Activated CD4-positive, alpha-beta T cell treated with anti-CD3 and anti-CD28 coated beads, Interleukin-2, amount 10 ng/mL, durations not matched to agents 7 days and 5 days (primary cell): ENCODE results near the gene PSPN. TPM values are rescaled to one million over a fixed set of nuclear protein-coding genes. Genes with fewer than 3 reads are reported as not detected.

Experiments
- CTCF ChIA-PET: fragments of 350-600 bp; sonication (Branson Sonifier 250); formaldehyde crosslinking; loops from one replicate; lab custom pipeline; 2021; ENCODE audit warnings: antibody characterized with exemption; lab: Charles Lee
- POLR2A ChIA-PET: fragments of 350-600 bp; sonication (Branson Sonifier 250); formaldehyde crosslinking; loops from one replicate; lab custom pipeline; 2021; ENCODE audit warnings: antibody characterized with exemption; lab: Charles Lee
- DNase-seq: peaks from one replicate; pipeline ENCODE4 v3.0.0-alpha.2; 2020
- H3K27ac Mint-ChIP-seq: one replicate; pipeline ENCODE4 v1.8.0; 2021; ENCODE audit warnings: mild to moderate bottlenecking, moderate library complexity, mixed read lengths
- H3K27me3 Mint-ChIP-seq: one replicate; pipeline ENCODE4 v1.8.0; 2021; ENCODE audit warnings: mixed read lengths
- H3K36me3 Mint-ChIP-seq: one replicate; pipeline ENCODE4 v1.8.0; 2021; ENCODE audit warnings: low read depth, mixed read lengths
- H3K4me1 Mint-ChIP-seq: one replicate; pipeline ENCODE4 v1.8.0; 2021; ENCODE audit warnings: mixed read lengths
- H3K4me3 Mint-ChIP-seq: one replicate; pipeline ENCODE4 v1.8.0; 2021; ENCODE audit warnings: mild to moderate bottlenecking, moderate library complexity, mixed read lengths
- H3K9me3 Mint-ChIP-seq: one replicate; pipeline ENCODE4 v1.8.0; 2021; ENCODE audit warnings: mixed read lengths
- total RNA-seq, 2 experiments: library from RNA; stranded (reverse); gene quantifications; one replicate each; pipeline ENCODE4 v1.2.3, GENCODE V29; 2021

The PSPN gene
- total RNA-seq, 2 experiments from 2014 or later, result 2.4 TPM

DNA sequence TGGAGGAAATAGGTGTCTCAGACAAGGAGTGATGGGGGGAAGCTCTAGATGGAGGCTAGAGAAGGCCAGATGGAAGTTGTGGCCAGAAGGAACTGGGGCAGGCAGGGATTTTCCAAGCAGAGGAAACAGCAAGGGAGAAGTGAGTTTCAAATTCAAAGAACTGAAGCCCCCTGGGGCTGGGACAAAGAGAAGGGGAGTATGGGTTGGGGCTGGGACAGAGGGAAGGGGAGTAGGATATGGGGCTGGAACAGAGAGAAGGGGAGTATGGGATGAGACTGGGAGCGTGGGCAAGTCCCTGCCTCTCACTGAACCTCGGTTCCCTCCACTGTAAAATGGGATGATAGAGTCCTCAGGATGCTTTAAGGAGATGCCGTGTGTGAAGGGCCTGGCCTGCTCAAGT, 19.1 kb upstream of the PSPN start:
- no peak for DNase-seq
- ChIA-PET POLR2A (no interaction called here), CTCF (no interaction called here)
- Mint-ChIP-seq H3K27ac (no peak overlapping the region), H3K27me3 (no peaks in the 10 kb centered on the region), H3K4me1 (peaks cover 30% of the 10 kb centered on the region), H3K4me3 (peak overlapping the region; percentile 97), H3K9me3 (no peaks in the 10 kb centered on the region), H3K36me3 (peaks cover 11% of the 10 kb centered on the region)

DNA sequence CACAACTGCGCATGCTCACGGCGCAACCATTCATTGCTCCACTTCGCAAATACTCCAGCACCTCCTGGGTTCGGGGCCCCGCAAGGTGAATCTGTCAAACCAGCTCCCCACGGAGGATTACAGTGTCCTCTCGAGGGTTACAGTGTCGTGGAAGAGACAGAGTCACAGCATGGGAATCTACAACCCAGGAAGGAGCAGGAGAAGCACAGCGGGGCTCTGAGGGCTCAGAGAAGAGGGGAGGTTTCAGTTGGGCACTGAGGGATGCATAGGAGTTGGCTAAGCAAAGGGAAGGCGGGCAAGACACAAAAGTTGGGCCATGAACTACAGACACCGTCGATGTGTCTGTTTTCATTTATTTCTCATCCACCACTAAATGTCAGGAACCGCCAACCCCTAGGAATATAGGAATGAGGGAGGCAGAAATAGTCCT, 18.3 kb upstream of the PSPN start:
- peak; percentile 78 for DNase-seq
- no peaks in the 10 kb centered on the region for H3K9me3 Mint-ChIP-seq
- H3K4me1 Mint-ChIP-seq, result peaks cover 30% of the 10 kb centered on the region
- peak overlapping the region; percentile 97 for H3K27ac Mint-ChIP-seq
- H3K4me3 Mint-ChIP-seq, result peak overlapping the region; percentile 97
- POLR2A ChIA-PET, result interaction anchor here (1.0 kb wide), 1 partner anchor 31 kb away, joined by 4 read pairs; no protein-coding TSS in a partner anchor
- H3K27me3 Mint-ChIP-seq, result no peaks in the 10 kb centered on the region
- CTCF ChIA-PET, result interaction anchor here (0.7 kb wide), 1 partner anchor 43 kb away, joined by 3 read pairs; no protein-coding TSS in a partner anchor
- H3K36me3 Mint-ChIP-seq, result peaks cover 15% of the 10 kb centered on the region

DNA sequence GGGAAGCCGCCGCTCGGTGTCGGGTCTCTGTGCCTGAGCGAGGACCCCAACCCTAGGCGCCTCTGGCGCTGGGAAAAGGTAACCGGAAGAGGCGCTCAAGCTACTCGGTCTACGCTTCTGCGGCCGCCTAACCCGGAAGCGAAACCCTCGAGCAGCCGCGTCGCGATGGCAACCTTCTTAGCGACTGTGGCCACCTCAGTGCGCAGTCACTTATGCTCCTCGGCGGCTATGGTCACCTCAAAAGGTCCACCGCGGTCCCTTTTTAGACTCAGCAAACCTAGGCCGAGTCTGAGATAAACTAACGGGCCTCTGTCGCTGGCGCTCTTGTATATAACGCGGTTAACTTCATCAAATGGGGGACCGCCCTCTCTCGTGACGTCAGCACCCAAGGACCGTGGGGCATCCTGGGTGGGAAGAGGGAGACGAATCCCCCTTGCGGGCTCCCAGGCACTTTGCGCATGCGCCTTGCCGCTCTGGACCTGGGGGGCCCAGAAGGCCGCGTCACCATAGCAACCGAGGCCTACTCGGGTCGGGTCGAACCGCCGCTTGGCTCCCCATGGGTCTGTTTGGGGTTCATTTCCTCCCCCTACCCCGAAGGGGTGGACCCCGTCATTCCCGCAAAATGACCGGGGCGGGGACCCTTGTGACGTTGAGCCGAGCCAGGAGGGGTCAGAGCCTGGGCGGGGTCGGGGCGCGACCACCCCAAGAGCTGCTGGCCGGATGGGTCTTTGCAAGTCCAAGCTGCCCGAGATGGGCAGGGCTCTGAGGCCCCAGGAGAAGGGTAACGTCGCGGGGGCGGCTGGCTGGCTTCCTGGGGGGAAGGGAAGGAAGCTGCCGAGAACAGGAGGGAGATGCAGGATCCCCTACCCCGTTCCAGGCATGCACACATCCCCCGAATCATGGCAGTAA, 17.6 kb upstream of the PSPN start, which contains the start of gene GTF2F1:
Gene GTF2F1, minus strand, starts transcription at position 91 of the 909 bp plus-strand sequence. CDS start 169 bp downstream, outside the sequence.
- H3K36me3 Mint-ChIP-seq, result peaks cover 18% of the 10 kb centered on the region
- CTCF ChIA-PET, result interaction anchor here (0.7 to 1.4 kb wide), 3 partner anchors 21 to 44 kb away, joined by 3 read pairs; partner anchors contain the start of gene ALKBH7

DNA sequence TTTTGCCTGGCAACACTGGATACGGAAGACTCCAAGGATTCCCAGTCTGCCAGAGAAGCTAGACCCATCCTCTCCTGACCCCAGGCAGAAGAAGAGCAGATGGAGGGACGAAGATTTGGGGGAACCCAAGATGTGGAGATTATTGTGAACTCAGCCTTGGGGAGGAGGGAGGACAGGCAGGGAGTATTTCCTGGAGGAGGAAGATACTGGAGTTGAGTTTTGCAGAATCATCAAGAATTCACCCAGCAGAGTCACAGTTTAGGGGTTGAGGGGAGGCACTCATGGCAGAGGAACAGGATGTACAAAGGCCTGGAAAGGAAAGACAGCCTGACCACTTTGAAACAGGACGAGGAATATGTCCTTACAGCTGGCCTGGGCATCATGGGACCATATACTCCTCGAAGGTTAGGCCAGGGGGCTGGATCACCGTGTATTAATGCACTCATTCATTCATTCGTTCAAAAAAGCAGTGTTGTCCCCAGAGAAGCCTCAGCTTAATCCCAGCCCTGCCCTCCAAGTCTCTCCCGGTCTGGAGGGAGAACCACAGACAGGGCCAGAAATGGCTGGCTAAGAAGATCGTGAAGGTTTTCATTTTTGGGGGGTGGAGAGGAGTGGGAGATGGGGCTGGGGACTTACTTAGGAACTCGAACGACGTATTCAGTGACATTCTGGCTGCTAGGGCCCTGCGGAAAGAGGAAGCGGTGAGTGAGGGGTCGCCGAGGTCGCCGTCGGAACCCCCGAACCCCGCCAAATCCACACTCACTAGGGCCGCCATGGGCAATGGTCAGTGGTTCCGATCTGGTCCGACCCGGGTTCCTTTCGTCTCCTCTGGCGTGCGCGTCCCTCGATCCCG, 16.7 kb upstream of the PSPN start:
- Mint-ChIP-seq H3K9me3 (no peaks in the 10 kb centered on the region), H3K27me3 (no peaks in the 10 kb centered on the region), H3K27ac (peak overlapping the region; percentile 97), H3K4me3 (peak overlapping the region; percentile 97), H3K36me3 (peaks cover 22% of the 10 kb centered on the region), H3K4me1 (peaks cover 33% of the 10 kb centered on the region)
- POLR2A ChIA-PET, result interaction anchor here (1.0 kb wide), 1 partner anchor 33 kb away, joined by 4 read pairs; no protein-coding TSS in a partner anchor
- CTCF ChIA-PET, result interaction anchor here (1.1 to 1.4 kb wide), 2 partner anchors 20 to 34 kb away, joined by 3 read pairs; partner anchors contain the start of gene ALKBH7
- no peak for DNase-seq

More for the DNA sequence above, 17.6 kb upstream of the PSPN start, which contains the start of gene GTF2F1:
- H3K4me3 Mint-ChIP-seq, result peak within 1 kb of the TSS; percentile 97
- POLR2A ChIA-PET, result interaction anchor here (1.0 kb wide), 1 partner anchor 32 kb away, joined by 4 read pairs; no protein-coding TSS in a partner anchor
- DNase-seq, result peak; percentile 94
- peaks cover 31% of the 10 kb centered on the region for H3K4me1 Mint-ChIP-seq
- no peaks in the 10 kb centered on the region for H3K9me3 Mint-ChIP-seq
- no peaks in the 10 kb centered on the region for H3K27me3 Mint-ChIP-seq
- H3K27ac Mint-ChIP-seq, result peak within 1 kb of the TSS; percentile 97

DNA sequence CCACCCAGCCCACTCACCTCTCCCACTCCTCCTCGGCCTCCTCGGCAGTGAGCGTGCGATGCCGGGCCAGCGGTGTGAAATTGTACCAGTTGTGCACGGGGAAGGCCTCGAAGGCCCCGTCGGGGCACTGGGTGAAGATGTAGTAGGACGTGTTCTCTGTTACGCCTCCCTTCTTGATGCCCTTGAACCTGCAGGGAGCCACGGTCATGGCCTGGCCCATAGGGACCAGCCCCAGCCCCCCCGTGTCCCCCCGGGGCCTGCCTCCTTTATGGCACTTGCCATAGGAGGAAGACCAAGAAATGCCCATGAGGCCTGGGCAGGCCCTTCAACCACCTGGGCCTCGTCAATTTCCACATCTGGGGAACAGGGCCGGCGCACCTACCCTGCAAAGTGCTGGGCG, 11.6 kb upstream of the PSPN start:
- Mint-ChIP-seq H3K36me3 (peaks cover 42% of the 10 kb centered on the region), H3K9me3 (no peaks in the 10 kb centered on the region), H3K4me1 (peaks cover 16% of the 10 kb centered on the region), H3K4me3 (no peak overlapping the region), H3K27ac (no peak overlapping the region), H3K27me3 (no peaks in the 10 kb centered on the region)
- CTCF ChIA-PET, result interaction anchor here (0.6 to 1.3 kb wide), 4 partner anchors 14 to 1473 kb away, joined by 3 to 5 read pairs (median 4); partner anchors contain the start of gene ALKBH7
- DNase-seq, result no peak
- POLR2A ChIA-PET, result no interaction called here

DNA sequence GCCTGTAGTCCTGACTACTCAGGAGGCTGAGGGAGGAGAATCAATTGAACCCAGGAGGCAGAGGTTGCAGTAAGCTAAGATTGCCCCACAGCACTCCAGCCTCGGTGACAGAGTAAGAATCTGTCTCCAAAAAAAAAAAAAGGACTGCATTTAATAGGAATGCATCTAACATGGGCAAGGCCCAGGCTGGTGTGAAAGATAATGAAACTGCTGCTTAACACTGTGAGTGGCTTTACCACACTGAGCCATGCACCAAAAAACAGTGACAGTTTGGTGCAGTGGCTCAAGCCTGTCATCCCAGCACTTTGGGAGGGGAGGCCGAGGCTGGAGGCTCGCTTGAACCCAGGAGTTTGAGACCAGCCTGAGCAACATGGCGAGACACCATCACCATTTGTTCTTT, 8.6 kb upstream of the PSPN start:
- Mint-ChIP-seq H3K9me3 (no peaks in the 10 kb centered on the region), H3K4me1 (peaks cover 4% of the 10 kb centered on the region), H3K27me3 (no peaks in the 10 kb centered on the region), H3K4me3 (no peak overlapping the region), H3K36me3 (peaks cover 52% of the 10 kb centered on the region), H3K27ac (no peak overlapping the region)
- no peak for DNase-seq
- CTCF ChIA-PET, result interaction anchor here (0.5 kb wide), 1 partner anchor 90 kb away, joined by 4 read pairs; no protein-coding TSS in a partner anchor
- POLR2A ChIA-PET, result no interaction called here

DNA sequence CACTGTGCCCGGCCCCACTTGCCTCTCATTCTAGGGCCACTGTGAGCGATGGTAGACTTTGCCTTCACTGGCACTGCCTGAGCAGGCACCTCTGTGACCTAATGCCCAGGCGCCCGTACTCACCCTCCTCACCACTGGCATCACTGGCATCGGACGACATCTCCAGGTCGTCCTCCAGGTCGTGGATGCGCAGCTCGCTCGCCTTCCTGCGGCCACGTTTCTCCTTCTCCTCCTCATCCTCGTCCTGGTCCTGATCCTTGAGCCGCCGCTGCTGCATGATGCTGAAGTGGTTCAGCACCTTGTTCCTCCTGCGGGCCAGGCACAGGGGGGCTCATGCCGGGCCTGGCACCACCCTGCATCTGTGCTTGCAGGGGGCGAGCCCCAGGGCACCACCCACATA, 7.5 kb upstream of the PSPN start:
- ChIA-PET POLR2A (no interaction called here), CTCF (no interaction called here)
- Mint-ChIP-seq H3K4me1 (peaks cover 2% of the 10 kb centered on the region), H3K27me3 (no peaks in the 10 kb centered on the region), H3K27ac (no peak overlapping the region), H3K9me3 (no peaks in the 10 kb centered on the region), H3K36me3 (peaks cover 48% of the 10 kb centered on the region), H3K4me3 (no peak overlapping the region)
- no peak for DNase-seq

DNA sequence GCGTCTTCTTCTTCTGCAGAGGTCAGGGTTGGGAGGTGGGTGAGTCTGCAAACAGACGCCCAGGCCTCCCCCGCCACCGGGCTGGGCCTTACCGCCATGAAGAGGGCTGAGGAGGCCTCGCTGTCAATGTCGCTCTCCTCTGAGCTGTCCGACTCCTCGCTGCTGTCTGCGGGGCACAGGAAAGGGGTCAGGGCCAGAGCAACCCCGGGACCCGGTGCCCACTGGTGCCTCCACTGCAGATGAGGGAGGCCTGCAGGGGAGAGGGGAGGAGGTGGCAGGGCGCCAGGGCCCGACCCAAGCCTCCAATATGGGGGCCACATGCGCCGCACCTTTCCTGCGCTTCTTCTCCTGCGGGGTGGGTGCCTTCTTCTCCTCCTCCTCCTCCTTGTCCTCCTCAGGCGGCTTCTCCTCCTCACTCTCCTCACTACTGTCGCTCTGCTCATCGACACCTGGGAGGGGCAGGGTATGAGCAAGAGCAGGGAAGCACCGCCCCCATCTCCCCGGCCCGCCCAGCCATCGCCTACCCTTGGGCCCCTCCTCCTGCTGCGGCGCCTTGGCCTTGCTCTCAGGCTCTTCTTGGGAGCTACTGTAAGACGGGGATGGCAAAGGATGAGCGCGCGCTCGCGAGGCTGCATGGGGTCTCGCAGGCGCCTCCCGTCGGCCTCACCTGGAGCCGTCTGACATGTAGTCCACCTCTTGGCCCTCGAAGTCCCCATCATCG, 5.5 kb upstream of the PSPN start:
- Mint-ChIP-seq H3K4me3 (no peak overlapping the region), H3K36me3 (peaks cover 40% of the 10 kb centered on the region), H3K9me3 (no peaks in the 10 kb centered on the region), H3K27me3 (no peaks in the 10 kb centered on the region), H3K27ac (no peak overlapping the region), H3K4me1 (no peaks in the 10 kb centered on the region)
- ChIA-PET POLR2A (no interaction called here), CTCF (no interaction called here)
- no peak for DNase-seq

DNA sequence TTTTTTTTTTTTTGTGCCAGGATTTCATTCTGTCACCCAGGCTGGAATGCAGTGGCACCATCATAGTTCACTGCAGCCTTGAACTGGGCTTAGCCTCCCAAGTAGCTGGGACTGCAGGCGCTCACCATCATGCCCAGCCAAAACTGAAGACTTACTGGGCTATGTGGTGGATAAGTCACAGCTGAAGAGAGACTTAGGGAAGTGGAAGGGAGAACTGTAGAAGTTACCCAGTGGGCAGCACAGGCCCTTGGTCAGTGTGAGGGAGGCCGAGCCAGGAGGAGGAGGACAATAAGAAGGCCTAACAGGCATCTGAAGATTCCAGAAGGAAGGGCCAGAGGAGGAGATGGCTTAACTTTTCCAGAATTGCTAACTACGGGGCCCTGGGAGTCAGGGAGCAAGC, 4.0 kb upstream of the PSPN start:
- H3K36me3 Mint-ChIP-seq, result peaks cover 36% of the 10 kb centered on the region
- POLR2A ChIA-PET, result interaction anchor here (0.6 kb wide), 1 partner anchor 45 kb away, joined by 3 read pairs; the partner anchor contains the start of gene KHSRP

DNA sequence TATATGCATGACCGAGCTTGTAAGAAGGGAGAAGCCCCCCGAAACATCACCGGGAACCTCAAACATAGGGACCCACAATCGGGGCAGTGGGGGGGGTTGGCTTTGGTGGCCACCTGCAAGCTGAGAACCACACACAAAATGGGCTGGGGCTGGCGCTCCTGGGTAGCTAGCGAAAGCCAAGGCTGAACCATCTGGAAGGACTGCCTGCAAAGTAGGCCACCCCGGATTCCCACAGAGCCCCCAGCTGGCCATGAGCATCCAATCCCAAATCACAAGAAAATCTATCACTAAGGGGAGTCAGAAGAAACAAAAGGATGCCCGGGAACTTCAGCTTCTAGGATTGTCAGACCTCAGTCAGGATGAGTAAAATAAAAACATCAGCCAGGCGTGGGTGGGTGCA, 2.8 kb upstream of the PSPN start:
- ChIA-PET CTCF (interaction anchor here (0.7 kb wide), 1 partner anchor 95 kb away, joined by 3 read pairs; no protein-coding TSS in a partner anchor), POLR2A (no interaction called here)
- peaks cover 31% of the 10 kb centered on the region for H3K36me3 Mint-ChIP-seq

More for the DNA sequence above, 4.0 kb upstream of the PSPN start:
- Mint-ChIP-seq H3K27ac (no peak overlapping the region), H3K27me3 (no peaks in the 10 kb centered on the region), H3K4me3 (no peak overlapping the region), H3K4me1 (no peaks in the 10 kb centered on the region), H3K9me3 (no peaks in the 10 kb centered on the region)
- DNase-seq, result no peak
- CTCF ChIA-PET, result no interaction called here

DNA sequence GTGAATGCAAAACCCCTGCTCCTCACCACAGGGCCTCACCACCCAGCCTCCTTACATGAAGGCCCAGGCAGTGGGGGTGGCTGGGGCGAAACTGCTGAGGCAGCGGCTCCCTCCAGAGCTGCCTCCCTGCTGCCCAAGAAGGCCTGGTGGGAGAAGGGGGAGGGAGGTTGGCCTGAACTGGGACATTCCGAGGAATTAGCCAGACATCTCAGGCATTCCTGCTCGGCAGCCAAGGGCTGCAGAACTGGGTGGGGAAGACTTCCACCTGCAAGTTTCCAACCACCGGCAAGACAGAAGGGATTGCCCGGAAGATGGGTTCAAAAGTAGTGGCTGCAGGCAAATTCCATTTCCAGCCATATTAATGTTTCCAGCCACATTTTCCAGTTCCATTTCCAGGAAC, 2.3 kb upstream of the PSPN start:
- Mint-ChIP-seq H3K27ac (no peak overlapping the region), H3K27me3 (no peaks in the 10 kb centered on the region), H3K4me1 (peaks cover 8% of the 10 kb centered on the region), H3K4me3 (no peak overlapping the region), H3K9me3 (no peaks in the 10 kb centered on the region), H3K36me3 (peaks cover 29% of the 10 kb centered on the region)
- DNase-seq, result no peak
- POLR2A ChIA-PET, result no interaction called here
- CTCF ChIA-PET, result interaction anchor here (0.7 to 1.7 kb wide), 2 partner anchors 8 to 94 kb away, joined by 3 to 4 read pairs; no protein-coding TSS in a partner anchor

More for the DNA sequence above, 2.8 kb upstream of the PSPN start:
- DNase-seq, result no peak
- Mint-ChIP-seq H3K4me1 (peaks cover 6% of the 10 kb centered on the region), H3K4me3 (no peak overlapping the region), H3K27me3 (no peaks in the 10 kb centered on the region), H3K27ac (no peak overlapping the region), H3K9me3 (no peaks in the 10 kb centered on the region)
